K562 (cell line): ENCODE results near the gene ZFP62. TPM values are rescaled to one million over a fixed set of nuclear protein-coding genes. Genes with fewer than 3 reads are reported as not detected.
A peak's percentile ranks its signal among the peaks of the same experiment; 100 is the strongest.

Experiments
- ATAC-seq: fragments of 200-7000 bp; cut with Tn5 transposase; 3 replicates; pipeline ENCODE4 v1.9.1; 2020; ENCODE audit warnings: moderate library complexity
- BruUV-seq: library from RNA; stranded (reverse); fragments of 400-500 nt; replicated peaks from 2 replicates; lab custom pipeline; 2021; lab: Mats Ljungman, UMichigan
- CTCF ChIA-PET: fragments of 300-600 bp; formaldehyde crosslinking; extraction: SDS; loops from one replicate; lab custom pipeline; 2021; ENCODE audit warnings: low intra/inter-chr PET ratio; lab: Yijun Ruan, JAX
- POLR2A ChIA-PET: fragments of 300-600, 350-650 bp; sonication (Branson Sonifier 250); formaldehyde crosslinking; extraction: SDS; loops from one replicate; lab custom pipeline; 2021; ENCODE audit warnings: antibody characterized with exemption, inconsistent platforms; lab: Yijun Ruan, JAX
- DNase-seq, 4 experiments: peaks; one replicate each; pipeline versions ENCODE4 v3.0.0 to v3.0.0-alpha.2; 2011 to 2018; ENCODE audit warnings: low spot score in 3 of 4, mixed read lengths in 3 of 4; ENCODE audit errors: extremely low read depth in 1 of 4
- FAIRE-seq: peaks from 2 replicates; lab custom pipeline; 2011; peaks lifted over from hg19 to GRCh38; lab: Jason Lieb, UNC
- H2AFZ ChIP-seq: 2 replicates; pipeline ENCODE4 v1.6.0; 2011; ENCODE audit warnings: low read depth, low read length, control low read depth, inconsistent platforms
- H3K27ac ChIP-seq: fragments of 200-600 bp; 3 replicates; pipeline ENCODE4 v1.8.0; 2011; ENCODE audit warnings: low read depth, mild to moderate bottlenecking, control low read depth, inconsistent platforms, low read length, moderate library complexity, mixed read lengths; ENCODE audit errors: extremely low read depth
- H3K27me3 ChIP-seq, 2 experiments: fragments of 300-600 bp in 1 of 2; 2 replicates in 1 of 2; 3 replicates in 1 of 2; pipeline versions ENCODE4 v1.6.0 to v1.8.0; 2011; ENCODE audit warnings: inconsistent platforms in 2 of 2, low read length in 2 of 2, mild to moderate bottlenecking in 1 of 2, mixed read lengths in 1 of 2, moderate library complexity in 1 of 2; ENCODE audit not compliant: control insufficient read depth in 2 of 2, insufficient read depth in 2 of 2
- H3K36me3 ChIP-seq: fragments of 300-600 bp; 3 replicates; pipeline ENCODE4 v1.8.0; 2011; ENCODE audit warnings: mild to moderate bottlenecking, low read length, inconsistent platforms; ENCODE audit not compliant: control insufficient read depth, insufficient read depth
- H3K4me1 ChIP-seq, 2 experiments: fragments of 200-600 bp in 1 of 2; replicated peaks in 1 of 2; 2 replicates in 1 of 2; 3 replicates in 1 of 2; pipeline versions ENCODE4 v1.5.1 to v1.8.0; 2011; ENCODE audit warnings: inconsistent platforms in 2 of 2, low read length in 2 of 2, mild to moderate bottlenecking in 1 of 2, mixed read lengths in 1 of 2, moderate library complexity in 1 of 2; ENCODE audit not compliant: control insufficient read depth in 2 of 2, insufficient read depth in 2 of 2
- H3K4me2 ChIP-seq: 2 replicates; pipeline ENCODE4 v1.6.1; 2011; ENCODE audit warnings: low read length, control low read depth, inconsistent platforms, mixed read lengths; ENCODE audit not compliant: insufficient read depth
- H3K4me3 ChIP-seq: fragments of 200-600 bp; sonication (generic), shearing (Covaris generic); 2 replicates; pipeline ENCODE4 v1.5.1; 2016; ENCODE audit warnings: control low read depth, inconsistent platforms
- H3K79me2 ChIP-seq: fragments of 200-600 bp; 3 replicates; pipeline ENCODE4 v1.8.0; 2011; ENCODE audit warnings: low read length, inconsistent platforms; ENCODE audit not compliant: control insufficient read depth, insufficient read depth
- H3K9ac ChIP-seq, 2 experiments: 2 replicates each; pipeline versions ENCODE4 v1.6.0 to v1.6.1; 2011; ENCODE audit warnings: low read depth in 2 of 2, low read length in 2 of 2, control low read depth in 1 of 2, inconsistent platforms in 1 of 2, mild to moderate bottlenecking in 1 of 2, mixed read lengths in 1 of 2; ENCODE audit not compliant: insufficient read depth in 1 of 2
- H3K9me1 ChIP-seq: one replicate; pipeline ENCODE4 v1.6.0; 2011; ENCODE audit warnings: inconsistent platforms, mild to moderate bottlenecking, low read length, moderate library complexity; ENCODE audit not compliant: control insufficient read depth, insufficient read depth
- H3K9me3 ChIP-seq: replicated peaks from 2 replicates; pipeline ENCODE4 v1.5.1; 2011; ENCODE audit warnings: low read depth, low read length, inconsistent platforms; ENCODE audit not compliant: control insufficient read depth, insufficient read depth
- H4K20me1 ChIP-seq: replicated peaks from 2 replicates; pipeline ENCODE4 v1.6.1; 2011; ENCODE audit warnings: low read length, inconsistent platforms, mixed read lengths; ENCODE audit not compliant: control insufficient read depth, insufficient read depth
- ATF3 ChIP-seq, 2 experiments: fragments of 450-650 bp in 1 of 2; sonication (generic) in 1 of 2; formaldehyde crosslinking in 1 of 2; IDR thresholded peaks in 1 of 2; conservative IDR thresholded peaks in 1 of 2; 2 replicates each; pipeline versions ENCODE4 v1.6.1 to v1.8.1; 2016 to 2023; ENCODE audit warnings: mild to moderate bottlenecking in 2 of 2, moderate library complexity in 2 of 2, inconsistent platforms in 1 of 2, missing genetic modification reagents in 1 of 2
- CEBPB ChIP-seq: fragments of 450-650 bp; IDR thresholded peaks from 2 replicates; pipeline ENCODE4 v1.6.1; 2016; ENCODE audit warnings: missing genetic modification characterization, missing compliant biosample characterization
- CEBPG ChIP-seq, 3 experiments: fragments of 200-800 bp in 1 of 3; sonication (Bioruptor generic) in 1 of 3; sonication (generic) in 1 of 3; formaldehyde crosslinking in 1 of 3; IDR thresholded peaks in 2 of 3; conservative IDR thresholded peaks in 1 of 3; 2 replicates each; pipeline versions ENCODE4 v1.6.1 to v1.8.0; 2016 to 2022; ENCODE audit warnings: missing compliant biosample characterization in 2 of 3, missing genetic modification characterization in 2 of 3, mild to moderate bottlenecking in 1 of 3, missing genetic modification reagents in 1 of 3
- NR1H2 ChIP-seq: sonication (generic); formaldehyde crosslinking; IDR thresholded peaks from 2 replicates; pipeline ENCODE4 v1.4.0; 2020; ENCODE audit warnings: mild to moderate bottlenecking, missing genetic modification reagents
- RCOR1 ChIP-seq, 2 experiments: IDR thresholded peaks; 2 replicates each; pipeline ENCODE4 v1.6.1; 2012; ENCODE audit warnings: low read depth in 2 of 2, low read length in 2 of 2, borderline replicate concordance in 1 of 2, improper control_type of control experiment in 1 of 2
- RFX5 ChIP-seq: IDR thresholded peaks from 2 replicates; pipeline ENCODE4 v1.6.1; 2011; ENCODE audit warnings: low read depth, mild to moderate bottlenecking, improper control_type of control experiment, low read length
- WGBS: fragments of 100-300 bp; shearing (Covaris generic); methylation state at CpG from one replicate; pipeline ENCODE4 v1.1.6; 2016; ENCODE audit warnings: low coverage, mixed read lengths; ENCODE audit not compliant: insufficient coverage; ENCODE audit errors: missing lambda C conversion rate; 5-methylcytosine and 5-hydroxymethylcytosine counted together
- in situ Hi-C: fragments of 300-500 bp; cut with MboI; formaldehyde crosslinking; loops from 4 replicates; pipeline ENCODE4 v1.15.0; 2018; ENCODE audit warnings: inconsistent platforms, mixed read lengths
- intact Hi-C: fragments of 100-400 bp; cut with micrococcal nuclease; formaldehyde crosslinking; loops from 2 replicates; pipeline ENCODE4 v1.14.2; 2022
- polyA plus RNA-seq, 8 experiments: library from polyadenylated mRNA; depleted of rRNA in 4 of 8; stranded (reverse) in 5 of 8; unstranded in 3 of 8; fragments of >200 nt; fragmentation: Nextera tagmentation in 2 of 8; fragmentation: Illumina TruSeq in 1 of 8; extraction: Ambion mirVana in 2 of 8; extraction: Trizol in 1 of 8; gene quantifications; 2 replicates each; pipeline versions ENCODE4 v1.2.1 to v1.2.3, GENCODE V29; 2011 to 2014; ENCODE audit warnings: inconsistent platforms in 1 of 8, missing spikeins in 1 of 8
- total RNA-seq, 7 experiments: library from RNA; depleted of rRNA in 6 of 7; stranded (reverse); fragments of >200 nt in 6 of 7; fragmentation: Illumina TruSeq in 2 of 7; extraction: Trizol in 2 of 7; gene quantifications; 2 replicates each; pipeline versions ENCODE4 v1.2.1 to v1.2.3, GENCODE V29; 2011 to 2021; ENCODE audit warnings: low replicate concordance in 1 of 7

Gene ZFP62
- total and polyA plus RNA-seq, 9 of the 15 experiments (the other 6 are each of a cell fraction or from before 2014, with no cell fraction given), result 12.2 to 37.5 (median 25.0) TPM

GRCh38 chr5:180844432-180844831 is 16.6 kb downstream of the ZFP62 start (continued):
- no peak for TF ChIP-seq RCOR1 (IDR thresholded peaks at IDR 0.05; ENCODE audit: borderline replicate concordance in 1 of 2, low read depth in 2 of 2, low read length in 2 of 2)
- TF ChIP-seq RFX5, result no peak

- Histone ChIP-seq H3K79me2 (no peaks in the 10 kb centered on the region), H2AFZ (no peak overlapping the region), H3K36me3 (peaks cover 6% of the 10 kb centered on the region; the same call in 1 of the 3 replicates), H3K27ac (no peak overlapping the region), H3K9ac (no peak overlapping the region), H3K4me2 (no peak overlapping the region), H3K9me3 (no peaks in the 10 kb centered on the region), H4K20me1 (no peaks in the 10 kb centered on the region), H3K4me1 (no peaks in the 10 kb centered on the region; a peak in 1 of 5 replicates), H3K4me3 (no peak overlapping the region), H3K27me3 (no peaks in the 10 kb centered on the region), H3K9me1 (no peaks in the 10 kb centered on the region)
- ChIA-PET POLR2A (interaction anchor here (0.7 to 1.0 kb wide), 3 partner anchors 9 to 33 kb away, joined by 3 read pairs; no protein-coding TSS in a partner anchor), CTCF (no interaction called here)
- FAIRE-seq, result no peak
- TF ChIP-seq ATF3 (IDR thresholded peaks at IDR 0.05), result peak; percentile 84
- TF ChIP-seq ATF3 (CRISPR knock-in tag; conservative IDR thresholded peaks at IDR 0.05), result no peak
- TF ChIP-seq CEBPB (tag), result peak; percentile 61
- peak; percentile 59; the same call in 1 of the 2 replicates for TF ChIP-seq CEBPG (CRISPR knock-in tag; IDR thresholded peaks at IDR 0.05)
- peak in 1 of 2 experiments; percentile 35; a peak in 1 of 4 replicates for TF ChIP-seq CEBPG (tag; conservative IDR thresholded peaks at IDR 0.05 in 1 of 2, IDR thresholded peaks at IDR 0.05 in 1 of 2)
- no peak for TF ChIP-seq NR1H2
- in situ Hi-C loops, result no loop called here
- WGBS, result 87% methylated on average over 3 of the region's 3 CpGs
- no TSS peak for BruUV-seq
- no peak for DNase-seq
- peak; percentile 50 for ATAC-seq
- intact Hi-C loops, result no loop called here
Observed at GRCh38 chr5:180839935-180840334, 21.1 kb downstream of the ZFP62 start.
